GM06990 (cell line): ENCODE measurements around the gene IGFBP5.

Experiments used
- DNase-seq: peaks from one replicate; pipeline ENCODE4 v3.0.0-alpha.2; 2011; ENCODE audit not compliant: insufficient read length; ENCODE audit errors: extremely low read depth
- H3K27me3 ChIP-seq: replicated peaks from 2 replicates; pipeline ENCODE4 v1.6.0; 2011; ENCODE audit warnings: low read length; ENCODE audit not compliant: control insufficient read depth, insufficient read depth
- H3K36me3 ChIP-seq: 2 replicates; pipeline ENCODE4 v1.5.1; 2011; ENCODE audit warnings: low read length; ENCODE audit not compliant: control insufficient read depth, insufficient read depth
- H3K4me3 ChIP-seq: replicated peaks from 2 replicates; pipeline ENCODE4 v1.5.1; 2011; ENCODE audit warnings: low read depth, mild to moderate bottlenecking, control low read depth, low read length
- TF ChIP-seq, protein P1 (sequence below): IDR thresholded peaks from 2 replicates; pipeline ENCODE4 v1.5.1; 2011; ENCODE audit warnings: low read length, control low read depth, mild to moderate bottlenecking, inconsistent platforms; ENCODE audit not compliant: insufficient read depth, poor library complexity, severe bottlenecking

The IGFBP5 gene

DNA sequence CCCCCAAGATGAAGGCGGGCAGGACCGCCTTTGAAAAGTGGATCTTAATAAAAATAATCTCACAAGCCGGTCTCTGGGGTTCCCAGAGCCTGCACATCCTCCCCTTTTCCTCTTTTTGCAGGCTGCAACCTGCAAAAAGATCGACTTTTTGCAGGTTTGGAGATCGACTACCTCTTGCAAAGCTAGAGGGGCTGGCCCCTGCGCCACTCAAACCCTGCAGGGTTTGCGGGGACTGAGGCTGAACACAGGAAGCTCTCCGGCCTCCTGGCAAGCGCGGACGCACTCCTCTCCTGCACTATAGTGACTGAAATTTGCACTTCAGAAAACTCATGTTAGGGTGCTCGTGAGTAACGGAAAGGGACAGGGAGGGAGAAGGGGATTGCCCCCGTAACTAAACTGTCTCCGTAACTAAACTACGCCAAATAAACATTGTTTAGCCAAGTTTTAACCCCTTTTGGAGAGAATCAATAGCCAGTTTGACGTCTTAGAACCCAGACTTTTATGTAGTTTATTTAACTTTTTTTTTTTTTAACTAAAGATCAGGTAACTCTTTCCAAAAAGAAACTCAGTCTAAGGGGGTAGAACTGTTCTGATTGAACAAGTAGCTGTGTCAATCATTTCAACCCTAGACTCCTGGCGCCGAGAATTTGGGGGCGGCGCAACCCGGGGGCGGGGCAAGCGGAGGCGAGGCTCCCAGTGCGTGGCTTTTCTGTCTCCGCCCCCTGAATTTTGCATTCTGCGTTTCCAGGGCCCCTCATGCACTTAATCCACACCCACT is 2.5 kb downstream of the IGFBP5 start:
- Histone ChIP-seq H3K36me3 (no peaks in the 10 kb centered on the region), H3K27me3 (peaks cover 1% of the 10 kb centered on the region; the same call in 1 of the 2 replicates), H3K4me3 (peak overlapping the region; percentile 52)
- TF ChIP-seq, protein P1, sequence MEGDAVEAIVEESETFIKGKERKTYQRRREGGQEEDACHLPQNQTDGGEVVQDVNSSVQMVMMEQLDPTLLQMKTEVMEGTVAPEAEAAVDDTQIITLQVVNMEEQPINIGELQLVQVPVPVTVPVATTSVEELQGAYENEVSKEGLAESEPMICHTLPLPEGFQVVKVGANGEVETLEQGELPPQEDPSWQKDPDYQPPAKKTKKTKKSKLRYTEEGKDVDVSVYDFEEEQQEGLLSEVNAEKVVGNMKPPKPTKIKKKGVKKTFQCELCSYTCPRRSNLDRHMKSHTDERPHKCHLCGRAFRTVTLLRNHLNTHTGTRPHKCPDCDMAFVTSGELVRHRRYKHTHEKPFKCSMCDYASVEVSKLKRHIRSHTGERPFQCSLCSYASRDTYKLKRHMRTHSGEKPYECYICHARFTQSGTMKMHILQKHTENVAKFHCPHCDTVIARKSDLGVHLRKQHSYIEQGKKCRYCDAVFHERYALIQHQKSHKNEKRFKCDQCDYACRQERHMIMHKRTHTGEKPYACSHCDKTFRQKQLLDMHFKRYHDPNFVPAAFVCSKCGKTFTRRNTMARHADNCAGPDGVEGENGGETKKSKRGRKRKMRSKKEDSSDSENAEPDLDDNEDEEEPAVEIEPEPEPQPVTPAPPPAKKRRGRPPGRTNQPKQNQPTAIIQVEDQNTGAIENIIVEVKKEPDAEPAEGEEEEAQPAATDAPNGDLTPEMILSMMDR: no peak
- DNase-seq: peak; percentile 68

DNA sequence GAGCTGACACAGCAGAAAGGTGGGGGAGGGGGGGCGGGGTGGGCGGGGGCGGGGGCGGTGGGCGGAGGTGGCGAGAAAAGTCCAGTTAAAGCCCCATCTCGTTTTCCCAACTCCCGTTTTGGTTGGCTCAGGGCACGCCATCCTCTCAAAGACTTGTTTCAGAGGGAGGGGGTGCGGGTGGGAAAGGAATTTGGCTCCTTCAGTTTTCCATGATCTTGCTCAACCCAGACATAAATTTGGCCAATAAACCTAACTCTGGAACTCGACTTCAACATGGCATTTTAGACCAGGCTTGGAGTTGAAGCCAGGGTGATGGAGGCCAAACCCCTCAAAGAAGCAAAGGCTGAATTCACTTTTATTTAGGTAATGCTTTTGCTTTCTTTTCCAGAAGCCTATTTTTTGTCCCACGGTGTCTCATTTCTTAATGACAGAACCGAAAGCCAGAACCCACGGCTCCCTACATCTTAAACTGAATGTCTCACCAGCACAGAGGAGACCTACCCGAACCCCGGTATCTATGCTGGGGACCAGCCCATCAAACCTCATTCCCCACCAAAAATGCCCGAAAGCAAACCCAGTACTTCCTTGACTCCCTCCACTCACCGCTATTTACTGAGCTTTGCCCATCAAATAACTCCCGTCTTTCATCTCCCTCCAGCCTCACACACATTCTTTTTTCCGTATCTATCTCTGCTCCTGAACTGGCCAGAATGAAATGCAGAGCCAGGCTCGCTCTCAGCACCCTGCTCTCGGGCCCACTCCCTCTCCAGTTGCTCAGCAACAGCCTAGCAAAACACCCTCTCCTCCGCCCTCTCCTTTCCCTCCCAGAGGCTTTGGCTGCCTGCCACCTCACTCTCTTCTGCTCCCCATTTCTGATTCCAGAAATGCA is 4.3 kb downstream of the IGFBP5 start:
- H3K4me3 ChIP-seq: no peak overlapping the region
- no peaks in the 10 kb centered on the region for H3K36me3 ChIP-seq
- DNase-seq: no peak
- peaks cover 1% of the 10 kb centered on the region; the same call in 1 of the 2 replicates for H3K27me3 ChIP-seq
- TF ChIP-seq, protein P1: no peak

DNA sequence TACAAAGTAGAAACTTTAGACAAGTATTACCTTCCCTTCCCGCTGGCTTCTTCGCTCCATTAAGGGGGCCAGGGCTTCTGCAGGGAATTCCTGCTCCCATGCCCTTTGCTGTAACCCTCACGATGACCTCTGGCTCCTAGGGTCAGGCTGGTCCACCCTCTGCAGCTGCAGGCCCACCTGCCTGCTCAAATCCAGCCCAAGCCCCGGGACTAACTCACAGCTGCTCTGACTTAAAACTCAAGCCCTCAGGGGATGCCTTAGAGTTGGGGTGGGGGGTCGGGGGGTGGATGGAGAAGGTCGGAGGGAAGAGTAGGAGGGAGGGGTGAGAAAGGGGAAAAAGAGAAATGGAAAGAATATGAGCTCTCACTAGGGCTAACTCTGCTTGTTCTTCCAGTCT is 4.9 kb downstream of the IGFBP5 start:
- Histone ChIP-seq H3K4me3 (no peak overlapping the region), H3K27me3 (peaks cover 1% of the 10 kb centered on the region; the same call in 1 of the 2 replicates), H3K36me3 (no peaks in the 10 kb centered on the region)
- TF ChIP-seq, protein P1: no peak
- DNase-seq: no peak

DNA sequence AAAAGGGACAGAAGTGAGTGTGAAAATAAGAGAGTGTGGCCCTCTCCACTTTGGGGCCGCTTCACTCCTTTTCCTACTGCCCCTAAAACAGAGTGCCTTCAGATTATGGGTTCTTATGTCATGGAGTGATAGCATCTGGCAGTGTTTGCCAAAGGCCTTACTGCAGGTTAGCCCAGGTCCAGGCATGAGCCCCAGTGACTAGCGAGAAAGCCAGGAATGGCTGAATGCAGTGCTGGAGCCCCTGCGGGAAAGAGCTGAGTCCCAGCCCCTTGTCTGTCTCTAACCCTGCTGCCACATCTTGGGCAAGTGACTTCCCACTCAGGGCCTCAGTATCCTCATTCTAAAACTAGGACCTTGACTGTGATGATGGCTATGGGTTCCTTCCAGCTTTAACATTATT is 6.0 kb downstream of the IGFBP5 start:
- H3K27me3 ChIP-seq: peaks cover 1% of the 10 kb centered on the region
- no peaks in the 10 kb centered on the region for H3K36me3 ChIP-seq
- TF ChIP-seq, protein P1: no peak
- DNase-seq: no peak
- H3K4me3 ChIP-seq: no peak overlapping the region

DNA sequence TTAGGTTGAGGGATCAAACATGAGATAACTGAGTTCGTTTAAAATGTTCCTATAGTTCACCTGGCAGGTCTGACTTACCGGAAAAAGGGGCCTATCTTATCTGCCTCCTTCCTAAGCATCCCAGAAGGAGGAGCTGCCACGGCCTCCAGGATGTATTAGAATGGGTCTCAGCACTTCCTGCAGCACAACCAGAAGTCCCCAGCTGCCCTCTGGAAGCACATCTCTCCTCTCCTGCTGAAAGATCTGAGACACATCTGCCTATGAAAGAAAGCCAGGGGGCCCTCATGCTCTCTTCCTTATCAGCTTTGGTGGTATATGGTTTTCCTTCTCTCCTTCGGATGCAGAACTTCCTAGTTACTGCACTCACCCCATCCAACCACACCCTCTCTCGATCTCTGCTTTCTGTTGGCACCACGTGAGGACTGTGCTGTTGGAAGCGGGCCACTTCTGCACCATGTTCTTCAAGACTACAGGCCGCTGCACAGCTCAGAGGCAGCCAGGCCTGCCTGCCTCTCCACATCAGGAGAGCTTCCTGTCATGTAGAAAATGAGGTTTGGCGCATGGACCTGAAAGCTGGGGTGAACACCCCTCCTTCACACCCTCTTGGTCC is 6.5 kb downstream of the IGFBP5 start:
- H3K36me3 ChIP-seq: no peaks in the 10 kb centered on the region
- H3K27me3 ChIP-seq: peaks cover 1% of the 10 kb centered on the region
- DNase-seq: no peak
- H3K4me3 ChIP-seq: no peak overlapping the region
- TF ChIP-seq, protein P1: no peak
